AG09319 (cell line): ENCODE results near the gene LRRC74B.

Source experiments
- DNase-seq: peaks from one replicate; pipeline ENCODE4 v3.0.0-alpha.2; 2010; ENCODE audit warnings: low read depth; ENCODE audit errors: extremely low read depth
- TF ChIP-seq, protein P1 (sequence below): IDR thresholded peaks from 2 replicates; pipeline ENCODE4 v1.5.1; 2011; ENCODE audit warnings: low read depth, mild to moderate bottlenecking, inconsistent platforms, low read length, moderate library complexity

Gene LRRC74B

DNA sequence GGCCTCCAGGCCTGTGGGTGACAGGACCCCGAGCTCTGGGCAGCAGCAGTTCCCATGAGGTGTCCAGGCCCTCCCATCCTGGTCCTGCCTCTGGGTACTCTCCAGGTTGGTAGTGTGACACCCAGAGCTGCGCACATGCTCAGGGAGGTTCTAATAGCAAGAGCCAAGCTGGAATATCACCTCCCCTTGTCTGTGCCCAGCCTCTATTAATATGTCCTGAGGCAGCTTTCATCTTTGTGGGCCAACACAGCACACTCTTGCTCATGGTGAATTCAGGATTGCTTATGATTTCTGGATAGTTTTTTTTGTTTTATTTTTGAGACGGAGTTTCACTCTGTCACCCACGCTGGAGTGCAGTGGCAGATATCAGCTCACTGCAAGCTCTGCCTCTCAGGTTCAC is 27.4 kb upstream of the LRRC74B start:
- no peak for DNase-seq
- TF ChIP-seq, protein P1, sequence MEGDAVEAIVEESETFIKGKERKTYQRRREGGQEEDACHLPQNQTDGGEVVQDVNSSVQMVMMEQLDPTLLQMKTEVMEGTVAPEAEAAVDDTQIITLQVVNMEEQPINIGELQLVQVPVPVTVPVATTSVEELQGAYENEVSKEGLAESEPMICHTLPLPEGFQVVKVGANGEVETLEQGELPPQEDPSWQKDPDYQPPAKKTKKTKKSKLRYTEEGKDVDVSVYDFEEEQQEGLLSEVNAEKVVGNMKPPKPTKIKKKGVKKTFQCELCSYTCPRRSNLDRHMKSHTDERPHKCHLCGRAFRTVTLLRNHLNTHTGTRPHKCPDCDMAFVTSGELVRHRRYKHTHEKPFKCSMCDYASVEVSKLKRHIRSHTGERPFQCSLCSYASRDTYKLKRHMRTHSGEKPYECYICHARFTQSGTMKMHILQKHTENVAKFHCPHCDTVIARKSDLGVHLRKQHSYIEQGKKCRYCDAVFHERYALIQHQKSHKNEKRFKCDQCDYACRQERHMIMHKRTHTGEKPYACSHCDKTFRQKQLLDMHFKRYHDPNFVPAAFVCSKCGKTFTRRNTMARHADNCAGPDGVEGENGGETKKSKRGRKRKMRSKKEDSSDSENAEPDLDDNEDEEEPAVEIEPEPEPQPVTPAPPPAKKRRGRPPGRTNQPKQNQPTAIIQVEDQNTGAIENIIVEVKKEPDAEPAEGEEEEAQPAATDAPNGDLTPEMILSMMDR = no peak

DNA sequence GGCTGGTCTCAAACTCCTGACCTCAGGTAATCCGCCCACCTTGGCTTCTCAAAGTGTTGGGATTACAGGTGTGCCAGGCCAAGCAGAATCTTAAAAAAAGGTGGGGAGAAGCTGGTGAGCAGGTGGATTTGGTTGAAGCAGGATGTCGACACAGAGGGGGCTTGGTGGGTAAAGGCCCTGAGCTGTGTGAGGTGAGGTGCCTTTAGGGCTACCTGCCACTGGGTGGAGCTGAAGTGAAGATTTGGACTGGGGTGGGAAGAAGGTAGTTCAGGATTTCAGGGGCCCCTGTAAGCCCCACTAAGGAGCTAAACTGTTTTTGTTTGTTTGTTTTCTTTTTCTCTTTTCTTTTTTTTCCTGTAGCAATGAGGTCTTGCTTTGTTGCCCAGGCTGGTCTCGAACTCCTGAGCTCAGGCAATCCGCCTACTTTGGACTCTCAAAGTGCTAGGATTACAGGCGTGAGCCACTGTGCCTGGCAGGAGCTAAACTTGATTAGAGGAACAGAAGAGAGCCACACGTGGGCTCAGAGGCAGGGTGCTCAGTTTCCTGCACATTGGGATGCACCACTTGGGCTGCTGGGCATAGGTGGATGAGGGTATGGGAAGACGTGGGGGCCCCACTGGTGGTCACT is 24.8 kb upstream of the LRRC74B start:
- TF ChIP-seq, protein P1 = peak; percentile 41
- DNase-seq = no peak

DNA sequence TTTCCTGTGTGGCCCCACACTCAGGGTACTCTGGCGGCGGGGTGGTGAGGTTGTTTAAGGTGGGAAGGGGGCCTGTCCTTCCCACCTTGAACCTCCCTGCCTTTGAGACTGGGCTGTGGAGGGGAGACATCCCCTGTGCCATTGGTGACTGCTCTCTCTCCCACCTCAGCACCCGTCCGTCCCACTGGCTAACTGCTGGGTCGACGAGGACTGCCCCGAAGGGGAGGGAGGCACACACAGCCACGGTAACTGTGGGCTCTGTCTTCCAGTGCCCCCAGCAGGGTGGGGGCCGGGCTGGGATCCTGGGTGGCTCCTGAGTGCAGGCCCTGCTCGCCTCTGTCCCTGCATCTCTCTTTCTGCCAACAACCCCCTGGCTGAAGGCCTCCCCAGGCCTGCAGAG is 23.2 kb upstream of the LRRC74B start:
- TF ChIP-seq, protein P1 = no peak
- DNase-seq = no peak

DNA sequence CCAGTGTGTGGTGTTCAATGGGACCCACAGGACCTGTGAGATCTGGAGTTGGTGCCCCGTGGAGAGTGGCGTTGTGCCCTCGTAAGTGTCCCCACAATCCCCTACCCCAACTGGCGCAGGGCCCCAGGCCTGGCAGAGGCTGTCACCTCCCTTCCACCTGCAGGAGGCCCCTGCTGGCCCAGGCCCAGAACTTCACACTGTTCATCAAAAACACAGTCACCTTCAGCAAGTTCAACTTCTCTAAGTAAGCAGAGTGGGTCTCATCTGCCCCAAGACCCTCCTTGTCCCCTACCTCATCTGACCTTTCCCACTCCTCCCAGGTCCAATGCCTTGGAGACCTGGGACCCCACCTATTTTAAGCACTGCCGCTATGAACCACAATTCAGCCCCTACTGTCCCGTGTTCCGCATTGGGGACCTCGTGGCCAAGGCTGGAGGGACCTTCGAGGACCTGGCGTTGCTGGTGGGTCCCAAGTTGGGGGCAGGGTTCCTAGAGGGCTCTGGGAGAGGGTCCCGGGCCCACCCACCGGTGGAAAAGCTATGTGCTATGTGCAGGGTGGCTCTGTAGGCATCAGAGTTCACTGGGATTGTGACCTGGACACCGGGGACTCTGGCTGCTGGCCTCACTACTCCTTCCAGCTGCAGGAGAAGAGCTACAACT is 22.7 kb upstream of the LRRC74B start:
- TF ChIP-seq, protein P1 = no peak
- no peak for DNase-seq

DNA sequence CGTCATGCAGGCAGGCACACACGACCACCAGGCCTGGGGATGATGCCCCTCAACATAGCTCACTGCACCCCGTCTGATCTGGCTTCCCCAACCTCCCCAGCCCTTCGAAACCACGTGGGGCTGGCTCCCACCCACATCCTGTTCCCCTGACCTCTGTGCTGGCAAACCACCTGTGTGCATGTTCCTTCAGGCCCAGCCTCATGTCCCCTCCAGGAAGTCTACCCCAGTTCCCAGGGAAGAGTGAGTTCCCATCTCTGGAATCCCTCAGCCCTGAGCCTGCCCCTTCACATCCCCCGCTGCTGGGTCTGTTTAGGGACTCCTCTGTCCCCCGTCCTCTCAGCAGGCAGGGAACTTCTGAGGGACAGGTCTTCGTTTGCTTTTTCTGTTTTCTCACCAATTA is 20.5 kb upstream of the LRRC74B start:
- TF ChIP-seq, protein P1 = no peak
- DNase-seq = no peak

DNA sequence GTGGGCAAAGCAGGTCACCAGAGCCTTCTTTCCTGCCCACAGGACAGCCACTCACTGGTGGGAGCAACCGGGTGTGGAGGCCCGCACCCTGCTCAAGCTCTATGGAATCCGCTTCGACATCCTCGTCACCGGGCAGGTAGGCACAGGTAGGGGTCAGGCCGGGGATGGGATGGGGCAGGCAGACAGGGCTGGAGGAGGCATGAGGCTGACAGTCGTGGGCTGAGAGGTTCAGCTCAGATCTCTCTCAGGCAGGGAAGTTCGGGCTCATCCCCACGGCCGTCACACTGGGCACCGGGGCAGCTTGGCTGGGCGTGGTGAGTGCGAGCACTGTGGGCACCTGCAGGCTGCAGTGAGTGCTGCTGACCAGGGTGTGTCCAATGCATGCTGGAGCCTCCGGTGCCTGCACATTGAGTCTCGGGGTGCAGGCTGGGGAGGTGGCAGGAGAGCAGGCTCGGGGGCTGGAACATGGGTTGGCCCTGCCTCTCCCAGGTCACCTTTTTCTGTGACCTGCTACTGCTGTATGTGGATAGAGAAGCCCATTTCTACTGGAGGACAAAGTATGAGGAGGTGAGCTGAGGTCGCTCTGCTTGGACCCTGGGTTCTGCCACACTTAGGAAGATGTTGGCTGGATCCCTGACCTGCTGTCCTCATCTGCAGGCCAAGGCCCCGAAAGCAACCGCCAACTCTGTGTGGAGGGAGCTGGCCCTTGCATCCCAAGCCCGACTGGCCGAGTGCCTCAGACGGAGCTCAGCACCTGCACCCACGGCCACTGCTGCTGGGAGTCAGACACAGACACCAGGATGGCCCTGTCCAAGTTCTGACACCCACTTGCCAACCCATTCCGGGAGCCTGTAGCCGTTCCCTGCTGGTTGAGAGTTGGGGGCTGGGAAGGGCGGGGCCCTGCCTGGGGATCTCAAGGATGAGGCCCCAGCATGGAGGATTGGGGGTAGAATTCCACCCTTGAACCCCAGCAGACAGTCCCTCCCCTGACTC is 19.7 kb upstream of the LRRC74B start:
- TF ChIP-seq, protein P1 = no peak
- no peak for DNase-seq
